GM21367 (cell line): ENCODE measurements around the gene CHRNA4.
"Not testable (repeated sequence)": the region's sequence is repeated elsewhere in the genome, so short reads cannot be mapped to it uniquely, and the experiment has no call there.

Experiments
- ATAC-seq: cut with Tn5 transposase; IDR thresholded peaks from one replicate; pipeline ENCODE4 v1.9.1; 2021; ENCODE audit not compliant: unreplicated experiment

The CHRNA4 gene

GRCh38 chr20:63311186-63311832 is 49.8 kb downstream of the CHRNA4 start:
- ATAC-seq, result no peak

GRCh38 chr20:63310265-63310991 is 50.7 kb downstream of the CHRNA4 start:
- no peak for ATAC-seq

- ATAC-seq, result no peak
Measured at GRCh38 chr20:63309261-63310071, 51.7 kb downstream of the CHRNA4 start.

GRCh38 chr20:63308218-63308911 is 52.8 kb downstream of the CHRNA4 start:
- ATAC-seq, result no peak

- ATAC-seq, result no peak
Measured at GRCh38 chr20:63307538-63308217, 53.5 kb downstream of the CHRNA4 start.

GRCh38 chr20:63306673-63307537 is 54.2 kb downstream of the CHRNA4 start:
- no peak for ATAC-seq

GRCh38 chr20:63305933-63306672 is 55.0 kb downstream of the CHRNA4 start:
- ATAC-seq, result not testable (repeated sequence)

- ATAC-seq, result no peak
Measured at GRCh38 chr20:63305393-63305792, 55.8 kb downstream of the CHRNA4 start.

- no peak for ATAC-seq
Measured at GRCh38 chr20:63303095-63303666, 58.0 kb downstream of the CHRNA4 start.

GRCh38 chr20:63301671-63302070 is 59.5 kb downstream of the CHRNA4 start:
- ATAC-seq, result no peak

- no peak for ATAC-seq
Measured at GRCh38 chr20:63298731-63299312, 62.3 kb downstream of the CHRNA4 start.

- no peak for ATAC-seq
Measured at GRCh38 chr20:63297796-63298572, 63.2 kb downstream of the CHRNA4 start.

GRCh38 chr20:63297371-63297781 is 63.8 kb downstream of the CHRNA4 start:
- no peak for ATAC-seq

GRCh38 chr20:63296531-63297299 is 64.4 kb downstream of the CHRNA4 start:
- no peak for ATAC-seq

- no peak for ATAC-seq
Measured at GRCh38 chr20:63295846-63296245, 65.3 kb downstream of the CHRNA4 start.

GRCh38 chr20:63295422-63295821 is 65.7 kb downstream of the CHRNA4 start:
- no peak for ATAC-seq

GRCh38 chr20:63295018-63295417 is 66.1 kb downstream of the CHRNA4 start:
- ATAC-seq, result no peak
